SKM-1 (cell line): ENCODE data around the gene CADPS.

Experiments used
- DNase-seq: peaks from one replicate; lab custom pipeline; 2025; ENCODE audit not compliant: unreplicated experiment; lab: John Stamatoyannopoulos, UW

CADPS gene

GRCh38 chr3:62812631-62813030 lies 62.6 kb downstream of the CADPS start:
- no peak for DNase-seq

- DNase-seq, result no peak
These were observed 64.1 kb downstream of the CADPS start for GRCh38 chr3:62811119-62811518.

GRCh38 chr3:62809369-62809768 lies 65.8 kb downstream of the CADPS start:
- no peak for DNase-seq

- DNase-seq, result no peak
These were observed 69.5 kb downstream of the CADPS start for GRCh38 chr3:62805580-62806277.

GRCh38 chr3:62805106-62805505 lies 70.1 kb downstream of the CADPS start:
- no peak for DNase-seq

GRCh38 chr3:62803276-62803675 lies 71.9 kb downstream of the CADPS start:
- DNase-seq, result no peak

- DNase-seq, result no peak
These were observed 77.2 kb downstream of the CADPS start for GRCh38 chr3:62798000-62798399.

- DNase-seq, result no peak
These were observed 78.1 kb downstream of the CADPS start for GRCh38 chr3:62797132-62797531.

GRCh38 chr3:62795978-62796657 lies 79.1 kb downstream of the CADPS start:
- DNase-seq, result no peak

GRCh38 chr3:62793946-62794345 lies 81.3 kb downstream of the CADPS start:
- DNase-seq, result no peak

GRCh38 chr3:62785384-62785783 lies 89.8 kb downstream of the CADPS start:
- DNase-seq, result no peak

GRCh38 chr3:62781121-62781520 lies 94.1 kb downstream of the CADPS start:
- DNase-seq, result no peak

GRCh38 chr3:62777674-62778073 lies 97.5 kb downstream of the CADPS start:
- no peak for DNase-seq

GRCh38 chr3:62777130-62777529 lies 98.1 kb downstream of the CADPS start:
- DNase-seq, result no peak

GRCh38 chr3:62774221-62774620 lies 101.0 kb downstream of the CADPS start:
- no peak for DNase-seq

GRCh38 chr3:62771331-62772072 lies 103.7 kb downstream of the CADPS start:
- no peak for DNase-seq

GRCh38 chr3:62768896-62769295 lies 106.3 kb downstream of the CADPS start:
- DNase-seq, result no peak

- no peak for DNase-seq
These were observed 113.5 kb downstream of the CADPS start for GRCh38 chr3:62761711-62762110.

- DNase-seq, result no peak
These were observed 113.9 kb downstream of the CADPS start for GRCh38 chr3:62761311-62761710.

GRCh38 chr3:62758296-62759066 lies 116.7 kb downstream of the CADPS start:
- DNase-seq, result no peak

GRCh38 chr3:62757045-62757444 lies 118.2 kb downstream of the CADPS start:
- no peak for DNase-seq
